GM19240 (cell line): Measurements from ENCODE around the gene SPATS2L.
"Not testable (repeated sequence)": the region's sequence is repeated elsewhere in the genome, so short reads cannot be mapped to it uniquely, and the experiment has no call there.

ENCODE experiments used
- DNase-seq: peaks from one replicate; pipeline ENCODE4 v3.0.0; 2011; ENCODE audit warnings: low spot score; ENCODE audit not compliant: insufficient read length

SPATS2L gene

GRCh38 chr2:200319548-200320337, 13.2 kb downstream of the SPATS2L start:
- no peak for DNase-seq

- DNase-seq, result no peak
Measured at GRCh38 chr2:200320344-200320743, 13.9 kb downstream of the SPATS2L start.

GRCh38 chr2:200320991-200321390, 14.5 kb downstream of the SPATS2L start:
- DNase-seq, result no peak

GRCh38 chr2:200321780-200322534, 15.5 kb downstream of the SPATS2L start:
- DNase-seq, result no peak

GRCh38 chr2:200322607-200323006, 16.1 kb downstream of the SPATS2L start:
- no peak for DNase-seq

GRCh38 chr2:200324362-200324761, 17.9 kb downstream of the SPATS2L start:
- DNase-seq, result no peak

- DNase-seq, result no peak
Measured at GRCh38 chr2:200329384-200329783, 22.9 kb downstream of the SPATS2L start.

- DNase-seq, result no peak
Measured at GRCh38 chr2:200329798-200330197, 23.3 kb downstream of the SPATS2L start.

GRCh38 chr2:200330351-200331060, 24.0 kb downstream of the SPATS2L start:
- DNase-seq, result no peak

GRCh38 chr2:200331061-200331400, 24.5 kb downstream of the SPATS2L start:
- DNase-seq, result no peak

GRCh38 chr2:200335657-200336056, 29.2 kb downstream of the SPATS2L start:
- no peak for DNase-seq

GRCh38 chr2:200336980-200337615, 30.6 kb downstream of the SPATS2L start:
- DNase-seq, result no peak

GRCh38 chr2:200337621-200338020, 31.1 kb downstream of the SPATS2L start:
- DNase-seq, result no peak

GRCh38 chr2:200338692-200339091, 32.2 kb downstream of the SPATS2L start:
- no peak for DNase-seq

GRCh38 chr2:200340508-200341224, 34.2 kb downstream of the SPATS2L start:
- DNase-seq, result no peak

GRCh38 chr2:200341376-200341775, 34.9 kb downstream of the SPATS2L start:
- no peak for DNase-seq

GRCh38 chr2:200342235-200342634, 35.7 kb downstream of the SPATS2L start:
- no peak for DNase-seq

GRCh38 chr2:200342654-200343053, 36.2 kb downstream of the SPATS2L start:
- no peak for DNase-seq

- not testable (repeated sequence) for DNase-seq
Measured at GRCh38 chr2:200344202-200344601, 37.7 kb downstream of the SPATS2L start.

GRCh38 chr2:200345975-200346374, 39.5 kb downstream of the SPATS2L start:
- DNase-seq, result no peak

- DNase-seq, result no peak
Measured at GRCh38 chr2:200347301-200347700, 40.8 kb downstream of the SPATS2L start.
